ACC112 (cell line): ENCODE data around the gene TMEM106C.
A peak's percentile ranks its signal among the peaks of the same experiment; 100 is the strongest.
"Not testable (repeated sequence)": the region's sequence is repeated elsewhere in the genome, so short reads cannot be mapped to it uniquely, and the experiment has no call there.

Experiments
- H2AFZ ChIP-seq: fragments of 200-600 bp; sonication (generic); one replicate; pipeline ENCODE4 v1.6.0; 2017; ENCODE audit warnings: antibody characterized with exemption, low read length; ENCODE audit not compliant: unreplicated experiment
- H3K27ac ChIP-seq: fragments of 200-600 bp; sonication (generic); 2 replicates; pipeline ENCODE4 v1.5.1; 2014; ENCODE audit warnings: low read depth, mild to moderate bottlenecking, antibody characterized with exemption, low read length, moderate library complexity
- H3K27me3 ChIP-seq: fragments of 200-600 bp; sonication (generic); 2 replicates; pipeline ENCODE4 v1.6.1; 2014; ENCODE audit warnings: mild to moderate bottlenecking, antibody characterized with exemption, low read length, moderate library complexity, mixed read lengths; ENCODE audit not compliant: insufficient read depth
- H3K36me3 ChIP-seq: fragments of 200-600 bp; sonication (generic); 2 replicates; pipeline ENCODE4 v1.6.1; 2016; ENCODE audit warnings: mild to moderate bottlenecking, antibody characterized with exemption, low read length, moderate library complexity, mixed read lengths; ENCODE audit not compliant: insufficient read depth
- H3K4me1 ChIP-seq: fragments of 200-600 bp; sonication (generic); one replicate; pipeline ENCODE4 v1.6.1; 2016; ENCODE audit warnings: low read length, mixed read lengths; ENCODE audit not compliant: insufficient read depth, unreplicated experiment, control insufficient read depth
- H3K4me3 ChIP-seq: fragments of 200-600 bp; sonication (generic); 2 replicates; pipeline ENCODE4 v1.5.1; 2014; ENCODE audit warnings: mild to moderate bottlenecking, low read depth, low read length
- H3K79me2 ChIP-seq: fragments of 200-600 bp; sonication (generic); one replicate; pipeline ENCODE4 v1.6.0; 2016; ENCODE audit warnings: low read length; ENCODE audit not compliant: control insufficient read depth, unreplicated experiment, insufficient read depth

Gene TMEM106C

GRCh38 chr12:47949441-47950341 is 13.7 kb upstream of the TMEM106C start:
- Histone ChIP-seq H3K27ac (no peak overlapping the region), H3K4me3 (no peak overlapping the region), H3K79me2 (no peaks in the 10 kb centered on the region), H3K36me3 (no peaks in the 10 kb centered on the region), H3K4me1 (peaks cover 12% of the 10 kb centered on the region), H2AFZ (peak overlapping the region; percentile 61), H3K27me3 (peaks cover 20% of the 10 kb centered on the region)

DNA sequence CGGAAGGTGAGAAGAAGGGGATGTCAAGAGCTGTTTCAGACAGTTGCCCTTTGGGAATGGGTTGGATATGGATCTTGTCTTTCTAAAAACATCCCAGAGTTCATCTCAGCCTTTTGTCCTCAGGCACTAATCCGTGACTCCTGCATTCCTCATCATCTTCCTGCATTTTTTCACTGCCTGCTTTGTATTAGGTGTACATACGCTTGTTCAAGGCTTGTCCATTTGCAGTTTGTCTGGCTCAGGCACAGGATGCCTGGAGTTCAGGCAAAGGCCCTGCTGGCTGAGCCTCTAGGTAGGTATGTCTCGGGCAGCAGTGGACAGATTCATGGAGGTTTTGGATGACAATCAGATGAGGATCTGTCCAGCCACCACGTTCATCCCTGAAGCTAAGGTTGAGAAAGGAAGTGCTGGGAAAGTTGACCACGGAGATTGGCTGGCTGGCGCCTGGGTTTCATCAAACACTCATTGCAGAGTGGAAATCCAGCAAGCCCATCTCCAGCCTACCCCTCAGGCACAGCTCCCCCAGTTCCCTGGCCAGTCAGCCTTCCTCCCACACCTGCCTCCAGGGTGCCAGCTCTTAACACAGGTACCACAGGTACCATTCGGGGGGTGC is 12.4 kb upstream of the TMEM106C start:
- H3K36me3 ChIP-seq = no peaks in the 10 kb centered on the region
- H3K27ac ChIP-seq = no peak overlapping the region
- H3K4me1 ChIP-seq = peaks cover 8% of the 10 kb centered on the region
- no peak overlapping the region for H2AFZ ChIP-seq
- H3K4me3 ChIP-seq = no peak overlapping the region
- H3K27me3 ChIP-seq = peaks cover 24% of the 10 kb centered on the region
- no peaks in the 10 kb centered on the region for H3K79me2 ChIP-seq

DNA sequence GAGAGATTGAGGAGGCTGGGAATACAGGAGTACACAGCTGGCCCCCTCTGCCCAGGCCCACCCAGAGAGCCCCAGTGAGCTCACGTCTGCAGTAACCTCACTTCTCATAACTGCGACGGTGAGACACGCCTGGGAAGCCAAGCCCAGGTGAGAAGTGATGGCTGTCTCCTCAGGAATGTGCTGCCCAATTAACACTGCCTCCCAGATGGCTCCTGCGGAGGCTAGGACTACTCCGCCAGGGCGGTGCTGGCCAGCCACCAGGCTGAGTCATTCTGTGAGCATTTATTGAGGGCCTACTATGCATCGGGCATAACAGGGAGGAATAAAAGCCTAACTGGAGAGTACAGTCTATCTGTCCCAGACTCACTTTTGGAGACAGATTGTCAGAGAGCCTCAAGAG is 9.3 kb upstream of the TMEM106C start:
- no peaks in the 10 kb centered on the region for H3K36me3 ChIP-seq
- H3K4me3 ChIP-seq = no peak overlapping the region
- H2AFZ ChIP-seq = no peak overlapping the region
- no peak overlapping the region for H3K27ac ChIP-seq
- peaks cover 39% of the 10 kb centered on the region for H3K27me3 ChIP-seq
- no peaks in the 10 kb centered on the region for H3K4me1 ChIP-seq
- no peaks in the 10 kb centered on the region for H3K79me2 ChIP-seq

DNA sequence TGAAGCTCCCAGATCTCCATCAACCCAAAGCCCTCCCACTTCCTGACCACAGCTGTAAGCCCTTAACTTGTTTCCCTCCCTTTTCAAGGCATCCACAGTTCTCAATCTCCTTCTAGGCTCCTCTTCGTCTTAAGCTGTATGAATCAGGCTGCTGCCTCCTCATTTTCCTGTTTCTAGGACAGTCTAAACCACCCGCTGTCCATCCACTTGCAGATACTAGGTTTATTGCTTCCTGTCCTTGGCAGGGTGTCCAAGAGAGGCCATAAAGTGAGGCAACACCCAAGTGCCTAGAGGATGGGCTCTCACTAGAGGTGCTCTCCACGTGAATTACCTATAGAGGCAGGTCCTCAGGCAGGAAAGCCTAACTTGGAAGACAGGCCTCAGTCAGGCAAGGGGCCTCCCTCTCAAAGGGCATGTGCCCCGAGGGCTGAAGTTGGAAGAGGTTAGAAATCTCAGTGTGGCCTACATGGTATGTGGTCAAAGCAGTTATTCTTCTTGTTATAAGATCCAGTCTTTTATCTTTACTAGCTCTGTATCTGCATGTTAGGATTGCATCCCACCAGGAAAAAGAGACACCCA is 8.8 kb upstream of the TMEM106C start:
- H2AFZ ChIP-seq = no peak overlapping the region
- no peak overlapping the region for H3K27ac ChIP-seq
- no peaks in the 10 kb centered on the region for H3K79me2 ChIP-seq
- no peak overlapping the region for H3K4me3 ChIP-seq
- H3K27me3 ChIP-seq = peaks cover 42% of the 10 kb centered on the region
- no peaks in the 10 kb centered on the region for H3K4me1 ChIP-seq
- H3K36me3 ChIP-seq = no peaks in the 10 kb centered on the region

DNA sequence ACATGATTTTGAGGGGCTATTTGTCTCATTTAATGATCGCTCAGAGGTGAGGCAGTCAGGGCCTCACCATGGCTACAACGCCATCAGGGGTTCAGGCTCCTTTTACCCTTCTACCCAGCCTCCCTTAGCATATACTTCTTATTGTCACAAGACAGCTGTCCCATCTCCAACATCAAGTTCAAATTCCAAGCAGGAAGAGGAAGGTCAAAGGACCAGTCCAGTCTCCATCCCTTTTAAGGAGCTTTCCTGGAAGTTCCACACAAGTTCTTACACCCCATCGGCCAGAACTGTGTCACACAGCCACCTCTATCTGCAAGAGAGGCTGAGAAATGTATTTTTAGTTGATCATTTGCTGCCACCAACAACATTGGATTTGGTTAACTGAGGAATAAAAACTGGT is 8.3 kb upstream of the TMEM106C start:
- H3K36me3 ChIP-seq = no peaks in the 10 kb centered on the region
- H3K79me2 ChIP-seq = no peaks in the 10 kb centered on the region
- H3K4me3 ChIP-seq = no peak overlapping the region
- no peaks in the 10 kb centered on the region for H3K4me1 ChIP-seq
- H3K27ac ChIP-seq = no peak overlapping the region
- H2AFZ ChIP-seq = no peak overlapping the region
- peaks cover 47% of the 10 kb centered on the region for H3K27me3 ChIP-seq

- peaks cover 49% of the 10 kb centered on the region for H3K27me3 ChIP-seq
- H3K4me3 ChIP-seq, H3K79me2 ChIP-seq, H2AFZ ChIP-seq, H3K36me3 ChIP-seq, H3K4me1 ChIP-seq, H3K27ac ChIP-seq: not testable (repeated sequence)
Measured at GRCh38 chr12:47957671-47958070, 5.7 kb upstream of the TMEM106C start.

DNA sequence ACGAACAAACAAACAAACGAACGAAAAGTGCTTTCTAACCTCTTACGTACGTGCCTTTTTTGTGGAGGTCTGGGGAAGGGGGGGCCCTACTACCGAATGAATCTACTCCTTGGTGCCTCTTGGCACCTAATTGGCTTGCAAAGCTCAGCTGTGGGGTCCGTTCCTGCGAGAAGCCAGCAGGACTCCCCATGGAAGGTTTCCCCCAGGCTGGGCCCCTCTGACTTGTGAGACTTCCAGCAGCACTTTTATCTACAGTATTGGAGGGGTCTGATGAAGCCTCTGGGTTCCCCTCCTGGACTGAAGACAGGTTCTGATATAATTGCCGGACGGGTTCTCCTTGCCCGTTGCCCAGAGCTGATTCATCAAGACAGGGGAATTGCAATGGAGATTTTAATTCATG is 1.2 kb upstream of the TMEM106C start:
- H3K4me1 ChIP-seq = no peaks in the 10 kb centered on the region
- no peaks in the 10 kb centered on the region for H3K79me2 ChIP-seq
- peaks cover 34% of the 10 kb centered on the region; the same call in 1 of the 2 replicates for H3K27me3 ChIP-seq
- no peak overlapping the region for H3K27ac ChIP-seq
- H3K4me3 ChIP-seq = no peak overlapping the region
- H2AFZ ChIP-seq = no peak overlapping the region
- H3K36me3 ChIP-seq = no peaks in the 10 kb centered on the region

DNA sequence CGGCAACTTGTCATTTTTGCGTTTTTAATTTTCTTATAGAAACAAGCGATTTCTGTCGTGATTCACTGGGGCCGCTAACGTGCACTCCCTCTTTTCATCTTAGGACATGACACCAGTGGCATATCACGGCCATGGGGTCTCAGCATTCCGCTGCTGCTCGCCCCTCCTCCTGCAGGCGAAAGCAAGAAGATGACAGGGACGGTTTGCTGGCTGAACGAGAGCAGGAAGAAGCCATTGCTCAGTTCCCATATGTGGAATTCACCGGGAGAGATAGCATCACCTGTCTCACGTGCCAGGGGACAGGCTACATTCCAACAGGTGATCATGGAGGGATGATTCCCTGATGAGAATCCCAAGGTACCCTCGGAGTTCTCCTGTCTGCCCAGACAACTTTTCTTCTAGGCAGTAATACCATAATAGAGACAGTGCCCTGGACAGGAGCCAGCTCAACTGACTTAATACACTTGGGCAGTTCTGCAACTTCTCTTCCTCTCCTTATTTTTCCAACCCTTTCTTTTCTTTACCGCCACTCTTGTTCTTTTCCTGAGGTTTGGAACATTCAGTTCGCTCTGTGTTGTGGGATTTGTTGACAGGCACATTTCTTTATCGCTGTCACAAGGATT is 821 bp downstream of the TMEM106C start:
- Histone ChIP-seq H3K79me2 (no peaks in the 10 kb centered on the region), H3K4me3 (peak overlapping the region; percentile 99), H3K27ac (no peak overlapping the region), H3K36me3 (no peaks in the 10 kb centered on the region), H2AFZ (peak overlapping the region; percentile 100), H3K27me3 (peaks cover 24% of the 10 kb centered on the region; the same call in 1 of the 2 replicates), H3K4me1 (no peaks in the 10 kb centered on the region)

- no peaks in the 10 kb centered on the region for H3K36me3 ChIP-seq
- H3K4me1 ChIP-seq = no peaks in the 10 kb centered on the region
- no peak overlapping the region for H2AFZ ChIP-seq
- H3K79me2 ChIP-seq = no peaks in the 10 kb centered on the region
- no peak overlapping the region for H3K4me3 ChIP-seq
- no peak overlapping the region for H3K27ac ChIP-seq
- H3K27me3 ChIP-seq = peaks cover 11% of the 10 kb centered on the region; the same call in 1 of the 2 replicates
Measured at GRCh38 chr12:47965581-47965980, 2.2 kb downstream of the TMEM106C start.

GRCh38 chr12:47967461-47968321 is 4.3 kb downstream of the TMEM106C start:
- H3K4me1 ChIP-seq = no peaks in the 10 kb centered on the region
- no peak overlapping the region for H2AFZ ChIP-seq
- H3K4me3 ChIP-seq = no peak overlapping the region
- no peaks in the 10 kb centered on the region for H3K36me3 ChIP-seq
- H3K79me2 ChIP-seq = no peaks in the 10 kb centered on the region
- no peak overlapping the region for H3K27ac ChIP-seq
- 0 out of 2 replicates have a peak, but pooled peaks cover under 1% of the 10 kb centered on the region for H3K27me3 ChIP-seq
